Rectal smooth muscle tissue (tissue), 1 donor: ENCODE measurements around the gene DLK1.

Source experiments
- H3K27ac ChIP-seq: one replicate; pipeline ENCODE4 v1.7.0; 2013; ENCODE audit warnings: low read depth, low read length, inconsistent platforms
- H3K27me3 ChIP-seq: one replicate; pipeline ENCODE4 v1.7.0; 2013; ENCODE audit warnings: low read length; ENCODE audit not compliant: control insufficient read depth, insufficient read depth
- H3K36me3 ChIP-seq: one replicate; pipeline ENCODE4 v1.7.0; 2013; ENCODE audit warnings: low read length; ENCODE audit not compliant: control insufficient read depth, insufficient read depth
- H3K4me1 ChIP-seq: one replicate; pipeline ENCODE4 v1.7.0; 2013; ENCODE audit warnings: low read length; ENCODE audit not compliant: control insufficient read depth, insufficient read depth
- H3K4me3 ChIP-seq: one replicate; pipeline ENCODE4 v1.7.0; 2013; ENCODE audit warnings: low read length
- H3K9ac ChIP-seq: one replicate; pipeline ENCODE4 v1.7.0; 2013; ENCODE audit warnings: low read length

The DLK1 gene

DNA sequence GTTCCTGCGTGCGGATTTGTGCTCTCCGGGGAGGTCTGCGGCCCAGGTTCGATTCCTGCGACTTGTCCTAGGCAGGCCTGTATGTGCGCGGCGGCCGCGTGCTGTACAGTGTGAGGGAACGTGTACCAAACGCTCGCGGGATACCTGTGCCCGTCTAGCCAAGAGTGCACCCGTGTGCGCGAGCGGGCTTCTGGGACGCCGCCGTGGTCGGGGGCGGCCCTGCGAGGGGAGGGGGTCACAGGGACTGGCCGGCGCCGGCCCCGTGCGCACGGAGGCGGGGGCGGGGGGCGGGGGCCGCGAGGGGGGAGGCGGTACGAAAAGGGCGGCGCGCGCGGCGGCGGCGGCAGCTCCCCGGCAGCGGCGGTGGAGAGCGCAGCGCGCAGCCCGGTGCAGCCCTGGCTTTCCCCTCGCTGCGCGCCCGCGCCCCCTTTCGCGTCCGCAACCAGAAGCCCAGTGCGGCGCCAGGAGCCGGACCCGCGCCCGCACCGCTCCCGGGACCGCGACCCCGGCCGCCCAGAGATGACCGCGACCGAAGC, at the start of gene DLK1:
Gene DLK1, plus strand, starts transcription at position 343 of the 536 bp plus-strand sequence. Its CDS starts 177 bp downstream, at position 520.
- Histone ChIP-seq H3K27me3 (peaks cover 14% of the 10 kb centered on the region), H3K36me3 (no peaks in the 10 kb centered on the region), H3K4me1 (no peaks in the 10 kb centered on the region), H3K27ac (no peak within 1 kb of the TSS), H3K4me3 (no peak within 1 kb of the TSS), H3K9ac (no peak within 1 kb of the TSS)

DNA sequence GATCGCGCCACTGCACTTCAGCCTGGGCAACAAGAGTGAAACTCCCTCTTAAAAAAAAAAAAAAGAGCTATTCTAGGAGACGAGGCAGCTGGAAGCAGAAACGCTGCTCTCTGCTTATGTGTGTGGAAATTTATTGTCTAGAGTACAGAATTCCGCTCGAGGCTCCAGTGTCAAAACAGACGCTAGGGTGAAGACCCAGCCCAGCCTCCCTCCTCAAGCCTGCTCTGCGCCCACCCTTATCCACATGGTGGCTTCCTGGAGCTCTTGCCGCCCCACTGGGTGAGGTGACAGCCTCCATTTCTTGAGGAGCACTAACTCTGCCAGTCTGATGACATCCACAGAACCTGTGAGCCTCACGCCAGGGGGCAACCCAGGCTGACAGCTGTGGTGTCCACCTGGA, 49.5 kb upstream of the DLK1 start:
- Histone ChIP-seq H3K27ac (peak overlapping the region; percentile 21), H3K36me3 (no peaks in the 10 kb centered on the region), H3K9ac (no peak overlapping the region), H3K27me3 (no peaks in the 10 kb centered on the region), H3K4me3 (no peak overlapping the region), H3K4me1 (peaks cover 8% of the 10 kb centered on the region)

DNA sequence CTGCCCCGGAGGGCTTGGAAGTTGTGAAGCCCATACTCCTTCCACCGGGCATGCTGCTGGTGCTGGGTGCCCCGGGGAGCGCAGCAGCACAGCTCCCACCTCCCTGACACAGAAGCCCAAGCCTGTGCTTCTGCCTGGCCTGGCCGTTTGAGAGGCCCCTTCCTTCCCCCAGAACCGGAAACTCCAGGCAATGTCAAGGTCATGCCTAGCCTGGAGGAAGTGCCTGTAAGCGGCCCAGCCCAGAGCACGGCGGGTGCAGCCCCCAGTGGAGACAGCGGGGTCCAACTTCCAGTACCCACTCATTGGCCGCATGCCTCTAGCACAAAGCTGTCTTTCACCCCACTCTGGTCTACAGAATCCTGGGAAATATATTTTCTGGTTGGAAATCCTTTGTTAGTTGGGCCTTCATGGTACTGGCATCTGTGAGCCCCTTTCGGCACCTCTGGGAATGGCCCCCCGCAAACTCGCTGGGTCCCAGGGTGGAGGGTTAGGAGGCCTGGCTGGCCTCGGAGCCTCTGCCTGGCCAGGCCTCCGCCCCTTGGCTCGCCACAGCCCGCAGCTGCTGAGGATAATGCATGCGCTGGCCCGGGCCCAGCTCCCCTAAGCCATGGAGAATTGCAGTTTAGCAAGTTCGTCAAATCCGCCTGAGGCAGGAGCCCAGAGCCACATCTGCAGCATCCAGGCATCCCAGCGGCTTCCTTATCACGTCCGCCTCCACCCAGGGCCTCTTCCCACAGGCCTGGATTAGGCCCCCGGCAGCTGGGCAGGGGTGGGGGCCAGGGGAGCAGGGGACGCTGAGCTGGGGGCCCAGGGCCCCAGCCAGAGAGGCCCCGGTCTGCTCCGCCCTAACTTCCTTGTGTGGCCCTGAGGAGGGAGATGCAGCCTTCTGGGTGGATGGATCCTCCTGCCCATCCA, 48.9 kb upstream of the DLK1 start:
- H3K4me1 ChIP-seq: peaks cover 8% of the 10 kb centered on the region
- H3K27ac ChIP-seq: peak overlapping the region; percentile 21
- no peaks in the 10 kb centered on the region for H3K36me3 ChIP-seq
- no peak overlapping the region for H3K9ac ChIP-seq
- no peak overlapping the region for H3K4me3 ChIP-seq
- no peaks in the 10 kb centered on the region for H3K27me3 ChIP-seq

DNA sequence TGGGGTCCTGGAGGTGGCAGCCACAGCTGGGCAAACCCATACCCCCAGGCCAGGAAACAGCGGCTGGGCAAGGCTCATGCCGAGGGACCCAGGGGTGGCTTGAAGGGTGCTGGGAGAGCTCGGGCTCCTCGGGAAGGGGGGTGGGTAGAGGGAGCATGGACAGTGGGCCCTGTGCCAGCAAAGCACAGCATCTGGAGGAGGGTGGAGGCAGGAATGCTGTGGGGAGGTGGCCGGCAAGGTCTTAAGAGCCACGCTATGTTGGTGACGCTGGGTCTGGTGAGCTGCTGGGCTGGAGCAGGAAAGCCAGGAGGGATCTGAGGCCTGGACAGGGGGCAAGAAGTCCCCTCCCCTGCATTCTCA, 48.2 kb upstream of the DLK1 start:
- Histone ChIP-seq H3K4me1 (peaks cover 8% of the 10 kb centered on the region), H3K4me3 (no peak overlapping the region), H3K27ac (peak overlapping the region; percentile 21), H3K9ac (no peak overlapping the region), H3K27me3 (no peaks in the 10 kb centered on the region), H3K36me3 (no peaks in the 10 kb centered on the region)

DNA sequence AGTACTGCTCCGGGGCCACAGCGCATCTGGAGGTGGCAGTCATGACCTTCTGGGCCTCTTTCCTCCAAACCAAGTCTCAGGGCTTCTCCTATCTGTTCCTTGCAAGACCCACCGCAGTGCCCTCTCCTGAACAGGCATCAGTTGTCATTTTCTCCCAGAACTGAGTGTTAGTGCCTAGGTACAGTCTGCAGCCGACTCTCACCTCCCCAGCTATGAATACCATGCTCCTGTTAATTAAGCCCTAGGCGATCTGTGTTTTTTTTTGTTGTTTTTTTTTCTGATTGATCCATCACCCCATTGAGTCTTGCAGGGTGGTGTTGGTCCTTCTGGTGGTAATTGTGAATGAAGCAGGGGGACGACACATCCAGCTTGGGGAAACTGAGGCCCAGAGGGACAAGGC, 47.5 kb upstream of the DLK1 start:
- H3K27ac ChIP-seq: no peak overlapping the region

DNA sequence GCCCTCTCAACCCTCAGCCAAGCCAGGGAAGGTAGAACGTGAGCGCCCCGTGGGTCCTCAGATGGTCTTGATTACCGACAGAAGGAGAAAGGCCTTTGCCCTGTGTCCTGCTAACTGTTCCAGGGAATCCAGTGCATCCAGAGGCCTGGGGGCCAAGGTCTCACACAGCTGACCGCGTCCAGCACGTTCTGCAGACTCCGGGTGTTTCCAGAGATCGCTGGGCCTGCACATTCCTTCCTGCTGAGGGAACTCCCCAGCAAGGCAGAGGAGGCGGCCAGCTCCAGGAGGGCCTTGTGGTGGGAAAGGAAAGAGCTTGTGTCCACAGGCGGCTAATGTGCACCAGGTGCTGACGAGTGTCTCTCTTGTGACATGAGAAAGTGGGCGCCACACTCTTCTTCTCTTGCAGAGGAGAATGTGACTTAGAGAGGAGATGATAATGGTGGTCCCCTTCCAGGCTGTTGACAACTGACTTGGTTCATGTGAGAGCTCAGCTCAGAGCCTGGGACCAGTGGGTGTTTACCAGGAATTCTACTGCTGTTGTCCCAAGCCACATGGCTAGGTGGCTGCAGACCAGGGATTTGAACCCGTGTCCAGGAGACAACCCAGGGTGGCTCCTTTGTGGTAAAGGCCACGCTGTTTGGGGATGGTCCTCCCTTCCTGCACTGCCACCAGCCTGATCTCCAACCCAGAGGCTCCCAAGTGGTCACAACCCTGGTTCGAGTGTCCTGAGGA, 46.8 kb upstream of the DLK1 start:
- H3K4me3 ChIP-seq: no peak overlapping the region
- no peak overlapping the region for H3K27ac ChIP-seq
- H3K4me1 ChIP-seq: peaks cover 8% of the 10 kb centered on the region
- H3K36me3 ChIP-seq: no peaks in the 10 kb centered on the region
- no peak overlapping the region for H3K9ac ChIP-seq
- no peaks in the 10 kb centered on the region for H3K27me3 ChIP-seq

More for the DNA sequence above, 47.5 kb upstream of the DLK1 start:
- no peaks in the 10 kb centered on the region for H3K27me3 ChIP-seq
- H3K4me1 ChIP-seq: peaks cover 8% of the 10 kb centered on the region
- H3K4me3 ChIP-seq: no peak overlapping the region
- no peaks in the 10 kb centered on the region for H3K36me3 ChIP-seq
- H3K9ac ChIP-seq: no peak overlapping the region

DNA sequence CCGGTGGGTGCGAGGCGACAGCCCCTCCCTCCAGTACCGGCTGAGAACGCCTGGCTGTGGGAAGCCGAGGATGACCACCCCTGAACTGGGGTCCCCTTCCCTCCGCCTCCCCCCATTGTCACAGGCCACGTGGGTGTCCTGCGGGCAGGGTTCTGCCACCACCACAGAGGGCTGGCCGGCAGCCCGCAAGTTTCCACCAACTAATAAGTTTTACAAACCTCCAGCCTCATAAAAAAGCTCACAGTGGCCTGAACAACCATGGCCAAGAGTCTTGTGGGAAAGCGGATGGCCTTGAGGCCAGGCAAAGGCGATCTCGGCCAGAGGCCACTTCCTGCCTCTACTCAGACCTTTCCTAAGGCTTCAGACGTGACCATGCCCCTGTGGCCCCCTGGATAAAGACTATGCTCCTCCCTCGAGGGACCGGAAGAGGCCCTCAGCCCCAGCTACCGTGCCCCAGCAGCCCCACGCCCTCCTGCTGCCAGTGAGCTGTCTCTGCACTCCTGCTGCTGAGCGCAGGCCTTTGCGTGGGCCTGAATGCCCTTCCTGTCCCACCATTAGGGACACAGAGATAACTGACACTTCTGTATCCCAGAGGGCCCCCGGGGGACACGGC, 46.1 kb upstream of the DLK1 start:
- Histone ChIP-seq H3K4me3 (no peak overlapping the region), H3K36me3 (no peaks in the 10 kb centered on the region), H3K27me3 (no peaks in the 10 kb centered on the region), H3K9ac (no peak overlapping the region), H3K27ac (no peak overlapping the region), H3K4me1 (peaks cover 8% of the 10 kb centered on the region)

DNA sequence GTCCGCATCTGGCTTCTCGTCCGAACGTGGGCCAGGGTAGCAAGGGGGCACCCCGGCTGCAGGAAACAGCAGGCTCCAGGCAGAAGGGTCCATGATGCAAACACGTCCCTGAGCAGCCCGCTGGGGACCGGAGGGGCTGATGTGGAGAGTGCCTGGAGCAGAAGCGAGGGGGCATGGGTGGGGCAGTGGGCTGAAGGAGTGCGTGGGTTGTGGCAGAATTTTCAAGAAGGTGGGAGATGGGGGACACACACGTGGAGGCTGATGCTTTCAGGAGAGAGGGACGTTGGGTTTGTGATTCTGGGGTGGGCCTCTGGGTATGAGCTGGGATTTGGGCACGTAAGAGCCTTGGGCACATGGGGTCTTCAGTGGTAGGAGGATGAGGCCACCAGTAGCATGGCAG, 45.6 kb upstream of the DLK1 start:
- no peak overlapping the region for H3K27ac ChIP-seq
- H3K4me1 ChIP-seq: peaks cover 8% of the 10 kb centered on the region
- H3K4me3 ChIP-seq: no peak overlapping the region
- H3K36me3 ChIP-seq: no peaks in the 10 kb centered on the region
- no peak overlapping the region for H3K9ac ChIP-seq
- no peaks in the 10 kb centered on the region for H3K27me3 ChIP-seq

DNA sequence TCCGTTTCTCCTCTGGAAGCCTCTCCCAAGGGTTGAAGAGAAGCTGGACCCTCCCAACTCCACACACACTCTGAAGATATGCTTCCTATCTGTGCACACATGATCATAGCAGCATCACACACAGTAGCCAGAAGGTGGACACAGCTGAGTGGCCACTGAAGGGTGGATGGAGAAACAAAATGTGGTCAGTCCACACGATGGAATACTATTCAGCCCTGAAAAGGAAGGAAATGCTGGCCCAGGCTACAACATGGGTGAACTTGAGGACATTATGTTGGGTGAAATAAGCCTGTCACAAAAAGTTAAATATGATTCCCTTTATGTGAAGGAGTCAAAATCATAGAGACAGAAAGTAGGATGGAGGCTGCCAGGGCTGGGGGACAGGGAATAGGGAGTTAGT, 43.9 kb upstream of the DLK1 start:
- no peaks in the 10 kb centered on the region for H3K27me3 ChIP-seq
- H3K4me3 ChIP-seq: no peak overlapping the region
- H3K4me1 ChIP-seq: peaks cover 2% of the 10 kb centered on the region
- no peak overlapping the region for H3K9ac ChIP-seq
- H3K36me3 ChIP-seq: no peaks in the 10 kb centered on the region
- no peak overlapping the region for H3K27ac ChIP-seq

DNA sequence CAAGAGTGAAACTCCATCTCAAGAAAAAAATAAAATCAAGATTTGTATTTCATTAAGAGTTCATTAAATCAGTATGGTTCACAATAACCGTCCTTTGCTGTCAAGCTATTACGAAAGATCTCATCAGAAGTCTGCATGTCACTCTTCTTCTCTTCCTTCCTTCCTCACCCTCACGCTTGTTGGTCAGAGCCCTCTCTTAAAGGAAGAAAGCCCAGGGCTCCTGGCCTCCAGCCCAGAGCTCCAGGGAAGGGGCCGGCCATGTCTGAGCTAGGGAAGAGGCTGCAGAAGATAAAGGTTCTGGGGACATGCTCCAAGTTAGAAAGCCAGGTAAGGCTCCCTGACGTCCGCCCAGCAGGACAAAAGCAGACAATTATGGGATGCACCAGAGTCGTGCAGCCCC, 43.1 kb upstream of the DLK1 start:
- Histone ChIP-seq H3K27me3 (no peaks in the 10 kb centered on the region), H3K4me3 (no peak overlapping the region), H3K4me1 (no peaks in the 10 kb centered on the region), H3K9ac (no peak overlapping the region), H3K36me3 (no peaks in the 10 kb centered on the region), H3K27ac (no peak overlapping the region)

DNA sequence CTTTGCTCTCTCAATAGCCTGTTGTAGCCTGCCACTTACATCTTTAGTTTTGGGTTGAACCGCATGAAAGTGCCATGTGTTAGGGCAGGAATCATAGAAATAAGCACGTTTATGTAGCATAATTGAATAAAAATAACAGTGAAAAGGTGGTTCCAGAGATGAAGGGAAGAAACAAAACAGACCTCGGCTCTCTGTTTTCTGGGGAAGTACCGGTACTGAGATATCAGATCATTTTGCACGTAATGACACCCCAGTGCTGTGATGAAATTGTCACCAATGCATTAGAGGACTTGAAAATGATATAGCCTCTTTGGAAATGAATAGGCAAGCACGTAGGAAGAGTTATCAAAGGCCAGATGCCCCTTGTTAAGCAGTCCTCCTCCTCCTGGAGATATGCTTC, 42.5 kb upstream of the DLK1 start:
- no peak overlapping the region for H3K4me3 ChIP-seq
- no peaks in the 10 kb centered on the region for H3K4me1 ChIP-seq
- no peaks in the 10 kb centered on the region for H3K27me3 ChIP-seq
- no peak overlapping the region for H3K9ac ChIP-seq
- no peaks in the 10 kb centered on the region for H3K36me3 ChIP-seq
- no peak overlapping the region for H3K27ac ChIP-seq

DNA sequence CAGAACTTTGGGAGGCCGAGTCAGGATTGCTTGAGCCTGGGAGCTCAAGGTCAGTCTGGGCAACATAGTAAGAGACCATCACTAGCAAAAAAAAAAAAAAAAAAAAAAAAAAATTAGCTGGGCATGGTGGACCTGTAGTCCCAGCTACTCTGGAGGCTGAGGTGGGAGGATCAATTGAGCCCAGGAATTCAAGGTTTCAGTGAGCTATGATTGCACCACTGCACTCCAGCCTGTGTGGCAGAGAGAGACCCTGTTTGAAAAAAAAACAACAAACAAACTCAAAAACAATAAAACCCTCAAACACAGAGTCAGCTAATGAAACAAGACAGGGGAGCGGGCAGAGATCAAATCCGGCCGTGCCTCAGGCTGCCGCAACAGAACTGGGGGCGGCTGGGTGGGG, 41.7 kb upstream of the DLK1 start:
- H3K4me1 ChIP-seq: no peaks in the 10 kb centered on the region
- no peaks in the 10 kb centered on the region for H3K36me3 ChIP-seq
- H3K27ac ChIP-seq: no peak overlapping the region
- H3K9ac ChIP-seq: no peak overlapping the region
- H3K27me3 ChIP-seq: no peaks in the 10 kb centered on the region
- no peak overlapping the region for H3K4me3 ChIP-seq
